ENCODE data around the gene STX5. TPM values are rescaled to one million over a fixed set of nuclear protein-coding genes. Genes with fewer than 3 reads are reported as not detected.
"Not testable (repeated sequence)": the region's sequence is repeated elsewhere in the genome, so short reads cannot be mapped to it uniquely, and the experiment has no call there.

Gene STX5, protein sequence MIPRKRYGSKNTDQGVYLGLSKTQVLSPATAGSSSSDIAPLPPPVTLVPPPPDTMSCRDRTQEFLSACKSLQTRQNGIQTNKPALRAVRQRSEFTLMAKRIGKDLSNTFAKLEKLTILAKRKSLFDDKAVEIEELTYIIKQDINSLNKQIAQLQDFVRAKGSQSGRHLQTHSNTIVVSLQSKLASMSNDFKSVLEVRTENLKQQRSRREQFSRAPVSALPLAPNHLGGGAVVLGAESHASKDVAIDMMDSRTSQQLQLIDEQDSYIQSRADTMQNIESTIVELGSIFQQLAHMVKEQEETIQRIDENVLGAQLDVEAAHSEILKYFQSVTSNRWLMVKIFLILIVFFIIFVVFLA
- polyA plus RNA-seq (ENCODE audit: insufficient read length) = 31.7 TPM

DNA sequence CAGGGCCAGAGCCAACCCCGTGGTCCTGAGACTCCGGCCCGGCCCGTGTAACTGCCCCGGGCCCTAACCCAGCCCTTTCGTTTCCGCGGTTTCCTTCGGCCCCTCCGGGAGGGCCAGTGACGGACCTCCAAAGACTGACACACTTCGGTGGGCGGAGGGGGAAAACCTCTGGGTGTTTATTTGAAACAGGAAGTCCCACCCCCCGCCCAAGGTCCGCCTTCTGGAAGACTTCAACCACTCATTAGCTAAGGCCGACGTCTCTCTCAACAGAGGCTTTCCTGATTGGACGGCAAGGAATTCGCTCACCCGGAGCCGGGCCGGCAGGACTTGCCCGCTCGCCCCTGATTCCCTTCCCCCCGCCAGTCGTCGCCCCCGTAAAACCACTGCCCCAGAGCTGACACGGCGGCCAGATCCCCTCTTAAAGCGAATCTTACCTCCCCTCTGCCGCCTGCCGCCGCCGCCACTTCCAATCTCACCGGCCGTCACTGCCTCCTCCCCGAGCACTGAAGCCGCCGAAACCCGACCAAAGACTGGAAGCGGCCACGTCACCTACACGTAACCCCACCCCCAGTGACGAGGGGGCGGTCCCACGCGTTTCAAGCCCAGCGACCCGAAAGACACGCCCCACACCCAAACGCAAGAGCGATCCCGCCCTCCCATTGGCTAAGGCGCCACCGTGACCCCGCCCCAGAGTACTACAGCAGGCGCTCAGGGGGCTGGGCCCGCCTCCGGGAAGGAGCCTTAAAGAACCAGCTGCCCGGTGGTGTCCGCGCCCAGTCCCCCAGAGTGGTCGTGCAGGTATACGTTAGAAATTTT is at the start of gene STX5:
Gene STX5 (minus strand): TSS at position 532 of the 816 bp plus-strand sequence. CDS start 808 bp downstream, outside the sequence.
- peak; percentile 99 for DNase-seq

DNA sequence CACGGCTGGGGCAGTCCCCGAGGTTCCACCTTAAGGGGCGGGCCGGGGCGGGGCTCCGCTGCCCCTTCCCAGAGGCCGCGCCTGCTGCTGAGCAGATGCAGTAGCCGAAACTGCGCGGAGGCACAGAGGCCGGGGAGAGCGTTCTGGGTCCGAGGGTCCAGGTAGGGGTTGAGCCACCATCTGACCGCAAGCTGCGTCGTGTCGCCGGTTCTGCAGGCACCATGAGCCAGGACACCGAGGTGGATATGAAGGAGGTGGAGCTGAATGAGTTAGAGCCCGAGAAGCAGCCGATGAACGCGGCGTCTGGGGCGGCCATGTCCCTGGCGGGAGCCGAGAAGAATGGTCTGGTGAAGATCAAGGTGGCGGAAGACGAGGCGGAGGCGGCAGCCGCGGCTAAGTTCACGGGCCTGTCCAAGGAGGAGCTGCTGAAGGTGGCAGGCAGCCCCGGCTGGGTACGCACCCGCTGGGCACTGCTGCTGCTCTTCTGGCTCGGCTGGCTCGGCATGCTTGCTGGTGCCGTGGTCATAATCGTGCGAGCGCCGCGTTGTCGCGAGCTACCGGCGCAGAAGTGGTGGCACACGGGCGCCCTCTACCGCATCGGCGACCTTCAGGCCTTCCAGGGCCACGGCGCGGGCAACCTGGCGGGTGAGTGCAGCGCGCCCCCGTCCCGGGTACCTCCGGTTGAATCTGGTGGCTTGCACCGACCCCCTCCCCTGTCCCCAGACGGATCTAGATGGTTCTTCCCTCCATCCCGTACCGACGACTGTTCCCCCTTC is 49.1 kb upstream of the STX5 start, which contains the start of gene SLC3A2:
Gene SLC3A2 (plus strand): TSS at position 94 of the 776 bp plus-strand sequence. CDS start 128 bp downstream, at position 222.
- DNase-seq = peak; percentile 91

- no peak for DNase-seq
Observed at GRCh38 chr11:62880231-62880802, 48.5 kb upstream of the STX5 start.

- DNase-seq = no peak
Observed at GRCh38 chr11:62879235-62879978, 47.6 kb upstream of the STX5 start.

- no peak for DNase-seq
Observed at GRCh38 chr11:62876712-62877111, 44.9 kb upstream of the STX5 start.

DNA sequence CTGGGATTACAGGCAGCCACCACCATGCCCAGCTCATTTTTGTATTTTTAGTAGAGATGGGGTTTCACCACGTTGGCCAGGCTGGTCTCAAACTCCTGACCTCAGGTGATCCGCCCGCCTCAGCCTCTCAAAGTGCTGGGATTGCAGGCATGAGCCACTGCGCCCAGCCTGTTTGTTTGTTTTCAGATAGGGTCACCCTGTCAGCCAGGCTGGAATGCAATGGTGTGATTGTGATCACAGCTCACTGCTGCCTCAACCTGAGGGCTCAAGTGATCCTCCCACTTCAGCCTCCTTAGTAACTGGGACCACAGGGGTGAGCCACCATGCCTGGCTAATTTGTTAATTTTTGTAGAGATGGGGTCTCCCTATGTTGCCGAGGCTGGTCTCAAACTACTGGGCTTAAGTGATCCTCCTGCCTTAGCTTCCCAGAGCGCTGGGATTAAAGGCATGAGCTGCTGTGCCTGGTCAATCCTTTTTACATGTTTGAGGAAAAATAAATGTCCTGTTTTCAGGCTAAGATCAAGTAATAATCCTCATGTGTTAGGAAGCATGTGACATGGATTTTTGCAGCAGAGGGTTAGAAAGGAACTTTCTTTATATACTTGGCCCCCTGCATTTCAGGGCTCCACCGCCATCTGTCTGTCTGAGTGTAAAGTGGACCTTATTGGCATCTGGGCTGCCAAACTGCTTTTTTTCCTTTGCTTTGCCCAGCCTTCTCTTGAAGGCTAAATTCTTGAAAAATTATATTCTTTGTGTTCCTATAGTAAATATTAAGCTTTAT is 44.0 kb upstream of the STX5 start:
- no peak for DNase-seq

GRCh38 chr11:62874851-62875250 is 43.0 kb upstream of the STX5 start:
- DNase-seq = no peak

DNA sequence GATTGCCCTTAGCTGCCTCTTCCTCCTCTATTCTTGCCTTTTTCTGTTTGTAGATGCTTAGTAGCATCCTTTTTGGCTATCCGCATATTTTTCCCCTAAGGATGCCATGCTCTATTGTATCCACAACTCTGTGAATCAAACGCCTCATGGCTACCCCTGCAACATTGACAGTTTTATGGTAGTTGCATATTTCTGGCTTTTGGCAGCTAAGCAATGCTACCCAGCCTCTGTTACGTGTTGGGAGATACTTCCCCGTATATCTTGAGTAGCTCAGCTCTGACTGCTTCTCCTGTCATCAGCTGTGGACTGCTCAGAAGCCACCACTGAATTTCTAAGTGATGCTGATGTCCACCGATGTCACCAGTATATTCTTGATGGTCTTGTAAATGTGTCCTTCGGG is 33.8 kb upstream of the STX5 start:
- no peak for DNase-seq

DNA sequence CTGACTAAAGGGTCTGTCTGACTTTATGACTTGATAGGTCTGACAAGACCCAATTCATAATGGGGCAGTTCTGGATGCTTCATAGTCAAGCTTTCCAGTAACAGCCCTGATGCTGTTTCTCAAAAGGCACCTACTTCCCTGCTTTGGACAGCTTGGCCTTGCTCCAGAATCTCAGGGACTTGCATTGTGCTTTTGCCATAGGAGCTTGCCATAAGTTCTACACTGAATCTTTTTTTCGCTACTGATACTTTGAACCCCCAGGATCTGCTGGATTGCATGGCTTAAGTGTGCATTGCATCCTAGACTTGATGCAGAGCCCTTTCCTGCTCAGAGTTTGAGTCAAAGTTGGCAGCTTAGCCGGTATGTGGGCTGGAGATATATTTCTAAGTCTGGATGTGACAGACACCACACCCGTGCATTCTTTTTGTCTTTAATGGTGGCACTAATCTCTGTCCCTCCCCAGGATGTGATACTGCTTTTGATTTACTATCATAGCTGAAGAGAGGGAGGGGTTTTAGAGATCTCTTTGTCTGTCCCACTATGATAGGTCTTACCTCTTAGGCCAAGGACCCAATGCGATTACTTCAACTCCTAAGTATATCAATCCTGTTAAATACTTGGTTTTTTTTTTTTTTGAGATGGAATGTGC is 32.0 kb upstream of the STX5 start:
- DNase-seq = no peak

- not testable (repeated sequence) for DNase-seq
Observed at GRCh38 chr11:62861564-62862192, 29.8 kb upstream of the STX5 start.

DNA sequence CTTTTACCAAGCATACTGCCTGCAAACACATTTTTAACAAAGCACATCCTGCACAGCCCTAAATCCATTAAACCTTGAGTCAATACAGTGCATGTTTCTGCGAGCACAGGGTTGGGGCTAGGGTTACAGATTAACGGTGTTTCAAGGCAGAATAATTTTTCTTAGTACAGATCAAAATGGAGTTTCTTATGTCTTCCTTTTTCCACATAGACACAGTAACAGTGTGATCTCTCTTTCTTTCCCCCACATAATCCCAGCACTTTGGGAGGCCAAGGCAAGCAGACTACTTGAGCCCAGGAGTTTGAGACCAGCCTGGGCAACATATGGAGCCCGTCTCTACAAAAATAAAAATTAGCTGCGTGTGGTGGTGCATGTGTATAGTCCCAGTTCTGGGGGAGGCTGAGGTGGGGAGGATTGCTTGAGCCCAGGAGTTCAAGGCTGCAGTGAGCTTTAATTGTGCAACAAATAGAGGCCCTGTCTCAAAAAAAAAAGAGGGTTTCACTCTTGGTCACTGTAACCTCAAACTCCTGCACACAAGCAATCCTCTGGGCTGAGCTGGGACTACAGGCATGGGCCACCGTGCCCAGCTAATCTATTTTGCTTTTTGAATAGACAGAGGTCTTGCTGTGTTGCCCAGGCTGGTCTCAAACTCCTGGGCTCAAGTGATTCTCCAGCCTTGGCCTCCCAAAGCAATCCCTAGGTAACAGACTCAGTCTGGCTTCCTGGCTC is 29.1 kb upstream of the STX5 start:
- DNase-seq = no peak

GRCh38 chr11:62859281-62859703 is 27.4 kb upstream of the STX5 start:
- DNase-seq = not testable (repeated sequence)

DNA sequence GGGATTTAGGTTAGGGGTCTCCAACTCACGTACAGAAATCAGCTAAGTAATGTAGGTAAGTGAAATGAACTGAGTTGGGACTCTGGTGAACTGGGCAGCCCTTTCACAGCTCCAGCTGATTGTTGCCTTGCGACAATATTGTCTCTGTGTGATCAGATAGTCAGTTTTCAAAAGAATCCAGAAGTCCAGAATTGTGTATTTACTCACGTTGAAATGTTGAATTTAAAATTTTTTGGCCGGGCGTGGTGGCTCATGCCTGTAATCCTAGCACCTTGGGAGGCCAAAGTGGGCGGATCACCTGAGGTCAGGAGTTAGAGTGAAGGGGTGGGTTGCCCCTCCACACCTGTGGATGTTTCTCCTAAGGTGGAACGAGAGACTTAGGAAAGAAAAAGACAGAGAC is 26.4 kb upstream of the STX5 start:
- no peak for DNase-seq

DNA sequence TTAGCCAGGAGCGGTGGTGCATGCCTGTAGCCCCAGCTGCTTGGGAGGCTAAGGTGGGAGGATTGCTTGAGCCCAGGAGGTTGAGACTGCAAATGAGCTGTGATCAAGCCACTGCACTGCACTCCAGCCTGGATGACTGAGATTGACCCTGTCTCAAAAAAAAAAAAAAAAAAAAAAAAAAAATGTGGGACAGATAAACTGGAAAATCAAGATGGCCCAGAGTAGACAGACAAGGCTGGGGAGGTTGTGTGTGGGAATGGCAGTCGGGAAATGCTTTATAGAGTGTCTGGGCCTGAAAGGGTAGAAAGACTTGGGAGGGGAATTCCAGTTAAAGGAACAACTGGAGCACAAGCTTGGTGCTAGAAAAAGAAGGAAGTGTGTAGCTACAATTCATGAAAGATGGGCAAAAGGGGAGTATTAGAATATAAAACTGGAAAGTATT is 25.7 kb upstream of the STX5 start:
- DNase-seq = no peak

GRCh38 chr11:62856333-62856895 is 24.6 kb upstream of the STX5 start:
- no peak for DNase-seq

- DNase-seq = peak; percentile 96
Observed at GRCh38 chr11:62855571-62856332, 23.9 kb upstream of the STX5 start.

GRCh38 chr11:62854825-62855570 is 23.1 kb upstream of the STX5 start:
- no peak for DNase-seq

All from hindlimb muscle (tissue), 1 donor.